Neuronal stem cell (in vitro differentiated cells): ENCODE measurements around the gene HOXB4.

Experiments
- DNase-seq: peaks from one replicate; pipeline ENCODE4 v3.0.0-alpha.2; 2013; ENCODE audit warnings: low spot score
- H2AFZ ChIP-seq: one replicate; pipeline ENCODE4 v1.6.1; 2013; ENCODE audit warnings: mild to moderate bottlenecking, low read length, inconsistent platforms
- H2AK5ac ChIP-seq: 2 replicates; pipeline ENCODE4 v1.6.1; 2013; ENCODE audit warnings: low read depth, mild to moderate bottlenecking, inconsistent platforms, low read length, moderate library complexity, mixed read lengths
- H2BK120ac ChIP-seq: 2 replicates; pipeline ENCODE4 v1.6.1; 2013; ENCODE audit warnings: low read depth, mild to moderate bottlenecking, inconsistent platforms, low read length, moderate library complexity, mixed read lengths
- H2BK12ac ChIP-seq: one replicate; pipeline ENCODE4 v1.6.1; 2013; ENCODE audit warnings: low read length, inconsistent platforms
- H2BK15ac ChIP-seq: 2 replicates; pipeline ENCODE4 v1.6.1; 2013; ENCODE audit warnings: mild to moderate bottlenecking, low read length, inconsistent platforms, mixed read lengths
- H2BK5ac ChIP-seq: one replicate; pipeline ENCODE4 v1.6.1; 2013; ENCODE audit warnings: inconsistent platforms, mild to moderate bottlenecking, low read length, moderate library complexity
- H3K14ac ChIP-seq: one replicate; pipeline ENCODE4 v1.6.1; 2013; ENCODE audit warnings: low read length, inconsistent platforms
- H3K18ac ChIP-seq: 2 replicates; pipeline ENCODE4 v1.6.1; 2013; ENCODE audit warnings: low read length, inconsistent platforms
- H3K23ac ChIP-seq: 2 replicates; pipeline ENCODE4 v1.6.1; 2013; ENCODE audit warnings: low read depth, mild to moderate bottlenecking, mixed read lengths, low read length, inconsistent platforms; ENCODE audit not compliant: poor library complexity
- H3K27ac ChIP-seq: replicated peaks from 3 replicates; pipeline ENCODE4 v1.5.1; 2013; ENCODE audit warnings: low read length, inconsistent platforms
- H3K27me3 ChIP-seq, 3 experiments: 2 replicates each; pipeline ENCODE4 v1.6.1; 2013; ENCODE audit warnings: low read length in 3 of 3, mild to moderate bottlenecking in 2 of 3, inconsistent platforms in 1 of 3, low read depth in 1 of 3, mixed read lengths in 1 of 3, moderate library complexity in 1 of 3; ENCODE audit not compliant: control insufficient read depth in 3 of 3, insufficient read depth in 3 of 3
- H3K36me3 ChIP-seq, 2 donors: replicated peaks in 1 of 2; 2 replicates each; pipeline ENCODE4 v1.6.1; 2013; ENCODE audit warnings: low read length in 2 of 2; ENCODE audit not compliant: control insufficient read depth in 2 of 2, insufficient read depth in 2 of 2
- H3K4ac ChIP-seq: 2 replicates; pipeline ENCODE4 v1.6.1; 2013; ENCODE audit warnings: inconsistent platforms, mild to moderate bottlenecking, low read length, moderate library complexity
- H3K4me1 ChIP-seq, 2 donors: 1 replicate in 1 of 2; 2 replicates in 1 of 2; pipeline ENCODE4 v1.6.1; 2013; ENCODE audit warnings: low read length in 2 of 2, low read depth in 1 of 2; ENCODE audit not compliant: control insufficient read depth in 2 of 2, insufficient read depth in 1 of 2
- H3K4me2 ChIP-seq: one replicate; pipeline ENCODE4 v1.6.1; 2013; ENCODE audit warnings: mild to moderate bottlenecking, low read length, inconsistent platforms; ENCODE audit not compliant: insufficient read depth, poor library complexity, severe bottlenecking
- H3K4me3 ChIP-seq, 2 donors: 2 replicates each; pipeline ENCODE4 v1.5.1; 2013; ENCODE audit warnings: low read length in 2 of 2, mild to moderate bottlenecking in 2 of 2, inconsistent platforms in 1 of 2, moderate library complexity in 1 of 2
- H3K79me1 ChIP-seq: one replicate; pipeline ENCODE4 v1.6.1; 2013; ENCODE audit warnings: low read depth, mild to moderate bottlenecking, inconsistent platforms, low read length, moderate library complexity
- H3K9ac ChIP-seq: one replicate; pipeline ENCODE4 v1.6.1; 2013; ENCODE audit warnings: mild to moderate bottlenecking, low read depth, low read length, inconsistent platforms; ENCODE audit not compliant: poor library complexity
- H3K9me3 ChIP-seq, 2 donors: replicated peaks in 1 of 2; 2 replicates each; pipeline versions ENCODE3 to v1.6.1; 2013; ENCODE audit warnings: low read length in 2 of 2, mild to moderate bottlenecking in 2 of 2, inconsistent platforms in 1 of 2, low read depth in 1 of 2, mixed read lengths in 1 of 2, moderate library complexity in 1 of 2; ENCODE audit not compliant: control insufficient read depth in 2 of 2, insufficient read depth in 1 of 2
- H4K8ac ChIP-seq: one replicate; pipeline ENCODE4 v1.6.1; 2013; ENCODE audit warnings: low read depth, mild to moderate bottlenecking, inconsistent platforms, low read length, moderate library complexity
- H4K91ac ChIP-seq: one replicate; pipeline ENCODE4 v1.6.1; 2013; ENCODE audit warnings: low read length, low read depth, mild to moderate bottlenecking, inconsistent platforms; ENCODE audit not compliant: poor library complexity
- WGBS, 2 donors: extraction: QIAGEN DNeasy Blood & Tissue Kit; methylation state at CpG; one replicate each; pipeline ENCODE4 v1.1.7; 2013; ENCODE audit warnings: missing lambda C conversion rate in 2 of 2, mixed read lengths in 1 of 2; ENCODE audit not compliant: insufficient read length in 2 of 2, insufficient replicate concordance in 1 of 2; ENCODE audit errors: extremely low coverage in 2 of 2; 5-methylcytosine and 5-hydroxymethylcytosine counted together

Gene HOXB4

GRCh38 chr17:48592057-48592514, 13.9 kb upstream of the HOXB4 start:
- Histone ChIP-seq H4K91ac (no peak overlapping the region), H3K4me3 (no peak overlapping the region)

GRCh38 chr17:48591255-48592056, 13.3 kb upstream of the HOXB4 start:
- Histone ChIP-seq H3K4ac (no peak overlapping the region), H2AK5ac (no peak overlapping the region), H3K14ac (no peak overlapping the region), H3K23ac (no peak overlapping the region), H3K27ac (no peak overlapping the region), H2BK120ac (no peak overlapping the region), H3K4me2 (no peak overlapping the region), H4K91ac (no peak overlapping the region), H3K27me3 (peaks cover 59 to 100% (median 100%) of the 10 kb centered on the region in 3 experiments), H4K8ac (no peak overlapping the region), H3K4me3 (no peak overlapping the region), H3K18ac (no peak overlapping the region), H2BK15ac (no peak overlapping the region), H2BK12ac (no peak overlapping the region), H3K4me1 (no peaks in the 10 kb centered on the region), H3K9me3 (peaks cover 0 to 1% of the 10 kb centered on the region in 2 donors), H2AFZ (no peak overlapping the region), H3K9ac (no peak overlapping the region), H3K79me1 (no peaks in the 10 kb centered on the region), H2BK5ac (no peak overlapping the region), H3K36me3 (no peaks in the 10 kb centered on the region)
- DNase-seq, result no peak
- WGBS, 2 donors, result no CpG with 5 or more reads among the region's 10 CpGs

More at GRCh38 chr17:48592057-48592514, 13.9 kb upstream of the HOXB4 start:
- Histone ChIP-seq H3K23ac (no peak overlapping the region), H3K9me3 (peaks cover 0 to 3% of the 10 kb centered on the region in 2 donors), H3K79me1 (no peaks in the 10 kb centered on the region), H3K27ac (no peak overlapping the region), H2BK5ac (no peak overlapping the region), H3K36me3 (no peaks in the 10 kb centered on the region), H2BK15ac (no peak overlapping the region), H2AK5ac (no peak overlapping the region), H3K4me1 (no peaks in the 10 kb centered on the region), H3K27me3 (peaks cover 62 to 100% (median 100%) of the 10 kb centered on the region in 3 experiments), H3K14ac (no peak overlapping the region), H4K8ac (no peak overlapping the region), H3K18ac (no peak overlapping the region), H2BK12ac (no peak overlapping the region), H2AFZ (no peak overlapping the region), H3K4me2 (no peak overlapping the region), H2BK120ac (no peak overlapping the region), H3K4ac (no peak overlapping the region), H3K9ac (no peak overlapping the region)
- no peak for DNase-seq
- WGBS, 2 donors, result no CpG with 5 or more reads among the region's 33 CpGs

DNA sequence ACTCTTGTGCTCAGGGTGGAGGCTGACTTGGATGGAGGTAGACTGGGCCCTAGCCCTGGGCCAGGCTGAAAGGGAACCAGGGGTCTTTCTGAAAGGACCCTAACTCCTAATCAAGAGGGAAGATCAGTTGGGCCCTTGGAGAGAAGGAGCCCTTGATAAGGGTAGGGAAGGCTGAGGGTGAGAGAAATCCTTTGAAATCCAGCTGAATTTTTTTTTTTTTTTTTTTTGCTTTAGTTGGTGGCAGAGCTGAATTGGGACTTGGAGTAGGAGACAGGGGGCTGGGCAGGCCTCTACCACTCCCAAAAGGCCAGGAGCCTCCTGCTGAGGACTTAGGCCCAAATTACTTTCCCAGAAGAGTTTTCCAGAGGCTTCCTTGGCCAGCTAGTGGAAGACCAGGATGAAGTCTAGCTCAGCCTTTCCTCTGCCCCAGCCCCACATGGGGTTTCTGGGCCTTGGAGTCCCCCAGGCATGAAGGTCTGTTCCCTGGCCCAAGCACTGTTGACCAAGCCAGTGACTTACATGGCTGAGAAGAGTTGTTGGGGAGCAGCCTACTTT, 12.5 kb upstream of the HOXB4 start:
- Histone ChIP-seq H2BK5ac (no peak overlapping the region), H3K9me3 (peaks cover 0 to 1% of the 10 kb centered on the region in 2 donors), H3K9ac (no peak overlapping the region), H3K23ac (no peak overlapping the region), H2BK15ac (no peak overlapping the region), H3K4me2 (no peak overlapping the region), H2AFZ (no peak overlapping the region), H2BK120ac (no peak overlapping the region), H4K91ac (no peak overlapping the region), H3K4me3 (no peak overlapping the region), H3K27ac (no peak overlapping the region), H3K14ac (no peak overlapping the region), H3K36me3 (no peaks in the 10 kb centered on the region), H3K27me3 (peaks cover 58 to 100% (median 100%) of the 10 kb centered on the region in 3 experiments), H2AK5ac (no peak overlapping the region), H3K18ac (no peak overlapping the region), H2BK12ac (no peak overlapping the region), H3K79me1 (no peaks in the 10 kb centered on the region), H3K4me1 (no peaks in the 10 kb centered on the region), H3K4ac (no peak overlapping the region), H4K8ac (no peak overlapping the region)
- DNase-seq, result no peak

DNA sequence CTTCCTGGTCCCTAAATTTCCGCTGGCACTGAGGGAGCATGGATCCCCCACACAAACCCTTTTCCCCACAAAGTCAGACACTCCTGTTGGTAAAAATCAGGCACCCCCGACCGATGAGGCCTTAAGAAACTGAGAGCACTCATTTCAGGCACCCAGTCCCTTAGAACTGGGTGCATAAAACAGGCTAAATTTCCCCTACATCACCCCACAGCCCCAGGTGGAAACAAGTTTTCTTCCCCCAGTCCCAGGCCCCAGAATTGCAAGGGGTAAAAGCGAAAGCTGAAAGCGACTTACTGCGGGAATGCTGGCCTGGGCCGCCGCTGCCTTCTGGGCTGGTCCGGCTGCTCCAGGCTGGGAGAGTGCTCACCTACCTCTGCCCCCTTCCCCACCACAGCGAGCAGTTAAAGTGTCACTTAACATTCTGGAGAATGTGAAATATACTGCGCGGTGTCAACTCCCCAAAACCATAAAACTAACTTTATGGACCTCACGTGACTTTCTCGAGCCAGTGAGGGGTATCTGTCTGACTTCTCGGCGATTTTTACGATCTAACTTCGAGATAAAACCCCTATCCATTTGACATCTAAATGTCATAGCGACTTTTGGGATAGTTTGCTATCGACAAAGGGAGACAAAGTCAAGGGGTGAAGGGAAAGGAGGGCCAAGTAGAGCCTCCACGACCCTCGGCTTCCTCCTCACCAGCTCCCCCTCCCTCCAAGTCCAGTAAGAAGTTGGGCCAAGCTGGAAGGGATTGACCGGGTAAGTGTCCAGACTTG, 11.9 kb upstream of the HOXB4 start, which contains the start of gene HOXB3:
TSS of gene HOXB3 (minus strand) at position 411 of the 776 bp plus-strand sequence. CDS start 37,767 bp downstream, outside the sequence.
- no peak within 1 kb of the TSS for H3K18ac ChIP-seq
- DNase-seq, result no peak

More for the DNA sequence above, 11.9 kb upstream of the HOXB4 start, which contains the start of gene HOXB3:
- H3K23ac ChIP-seq, result no peak within 1 kb of the TSS
- no peak within 1 kb of the TSS for H3K9ac ChIP-seq
- no peak within 1 kb of the TSS for H3K4me3 ChIP-seq
- H3K4me2 ChIP-seq, result no peak within 1 kb of the TSS
- no CpG with 5 or more reads among the region's 23 CpGs for WGBS, 2 donors
- no peak within 1 kb of the TSS for H2AFZ ChIP-seq
- no peak within 1 kb of the TSS for H2AK5ac ChIP-seq
- H3K9me3 ChIP-seq, result peaks cover 0 to 1% of the 10 kb centered on the region in 2 donors
- no peak within 1 kb of the TSS for H2BK120ac ChIP-seq
- no peak within 1 kb of the TSS for H2BK12ac ChIP-seq
- no peaks in the 10 kb centered on the region for H3K36me3 ChIP-seq
- H3K27ac ChIP-seq, result no peak within 1 kb of the TSS
- H3K4me1 ChIP-seq, result no peaks in the 10 kb centered on the region
- H2BK5ac ChIP-seq, result no peak within 1 kb of the TSS
- H2BK15ac ChIP-seq, result no peak within 1 kb of the TSS
- H4K91ac ChIP-seq, result no peak within 1 kb of the TSS
- no peak within 1 kb of the TSS for H3K14ac ChIP-seq
- no peak within 1 kb of the TSS for H3K4ac ChIP-seq
- peaks cover 58 to 100% (median 100%) of the 10 kb centered on the region in 3 experiments for H3K27me3 ChIP-seq
- no peak within 1 kb of the TSS for H4K8ac ChIP-seq
- no peaks in the 10 kb centered on the region for H3K79me1 ChIP-seq
